Urothelium cell line (cell line): Measurements from ENCODE around the gene EIF5.
"Not testable (repeated sequence)": the region's sequence is repeated elsewhere in the genome, so short reads cannot be mapped to it uniquely, and the experiment has no call there.

Experiments used
- DNase-seq: peaks from one replicate; pipeline ENCODE4 v3.0.0; 2011; ENCODE audit warnings: low spot score, mixed read lengths
- FAIRE-seq: peaks from 2 replicates; lab custom pipeline; 2011; peaks lifted over from hg19 to GRCh38; lab: Jason Lieb, UNC

Gene EIF5

DNA sequence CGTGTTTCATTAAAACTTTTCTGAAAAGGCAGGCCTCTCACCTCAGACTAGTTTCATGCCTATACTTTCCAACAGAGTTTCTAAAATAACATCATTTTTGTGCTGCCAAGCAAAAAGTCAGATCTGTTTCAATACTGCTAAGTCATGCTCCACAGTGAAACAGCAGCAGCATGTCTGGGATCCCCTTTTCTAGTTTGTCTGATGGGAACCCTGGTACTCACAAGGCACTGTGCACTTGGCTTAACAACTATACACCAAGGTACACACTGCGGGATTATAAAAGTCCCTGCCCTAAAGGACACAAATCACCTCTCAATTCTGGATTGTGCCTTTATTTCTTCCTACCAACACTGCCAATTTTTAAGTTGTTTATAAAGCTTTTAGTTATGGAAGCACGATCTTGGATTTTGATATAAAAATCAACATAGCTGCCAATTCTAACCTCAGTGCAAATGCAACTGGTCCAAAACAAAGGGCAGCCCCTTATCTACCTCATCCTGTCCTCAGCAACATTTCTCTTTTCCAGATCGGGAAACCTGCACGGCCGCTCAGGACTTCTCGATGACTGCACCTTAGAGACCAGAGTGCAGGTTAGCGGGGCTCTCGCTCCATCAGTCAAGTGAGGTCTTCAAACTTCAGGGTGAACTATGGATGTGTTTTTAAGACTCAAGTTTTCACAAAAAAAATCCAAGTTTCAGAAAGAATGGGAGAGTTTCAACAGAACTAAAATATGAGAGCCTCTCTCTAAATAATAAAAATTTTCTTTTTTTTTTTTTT, 1.7 kb upstream of the EIF5 start:
- FAIRE-seq (no peak), DNase-seq (no peak)

DNA sequence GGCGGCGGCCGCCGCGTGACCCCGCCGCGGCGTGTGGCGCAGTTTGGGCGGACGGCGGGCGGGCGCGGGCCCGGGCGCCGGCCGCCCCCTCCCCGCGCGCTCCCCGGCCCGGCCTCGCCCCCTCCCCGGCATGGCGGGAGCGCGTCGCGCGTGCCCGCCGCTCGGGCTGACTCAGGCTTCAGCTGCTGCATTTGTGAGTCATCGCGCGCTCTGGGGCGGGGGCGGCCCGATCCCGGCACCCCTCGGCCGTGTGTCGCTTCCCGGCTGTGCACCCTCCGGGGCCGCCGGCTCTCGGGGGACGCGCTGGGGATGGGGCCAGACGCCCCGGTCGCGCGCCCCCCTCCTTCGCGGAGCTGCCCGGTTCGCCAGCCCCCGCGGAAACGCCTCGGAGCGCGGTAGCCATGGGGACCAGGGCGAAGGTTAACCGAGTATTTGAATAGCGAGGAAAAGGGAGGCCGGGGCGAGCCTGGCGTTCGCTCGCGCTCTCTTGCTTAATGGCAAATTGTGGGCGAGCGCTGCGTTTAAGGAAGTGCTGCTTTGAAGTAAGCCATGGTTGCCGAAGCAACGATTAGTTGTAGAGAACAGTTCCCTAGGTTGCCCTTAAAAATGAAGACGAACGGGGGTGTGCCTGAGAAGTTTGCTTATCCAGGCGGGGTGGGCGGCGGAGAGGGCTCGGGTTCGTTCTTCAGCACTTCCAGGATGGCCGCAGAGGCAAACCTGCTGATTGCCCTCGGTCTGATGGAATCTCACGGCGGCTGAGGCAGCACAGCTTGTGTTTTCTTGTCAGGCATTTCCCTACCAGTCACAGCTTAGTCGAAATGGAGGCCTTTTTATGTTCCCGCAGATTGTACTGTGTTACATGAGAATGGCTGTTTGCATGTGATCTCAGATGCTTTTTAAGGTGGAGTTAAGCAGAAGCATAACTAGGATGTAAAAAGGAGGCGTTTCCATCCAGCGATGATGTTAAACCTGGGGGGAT, 896 bp downstream of the EIF5 start:
- FAIRE-seq, result no peak
- DNase-seq, result peak; percentile 78

DNA sequence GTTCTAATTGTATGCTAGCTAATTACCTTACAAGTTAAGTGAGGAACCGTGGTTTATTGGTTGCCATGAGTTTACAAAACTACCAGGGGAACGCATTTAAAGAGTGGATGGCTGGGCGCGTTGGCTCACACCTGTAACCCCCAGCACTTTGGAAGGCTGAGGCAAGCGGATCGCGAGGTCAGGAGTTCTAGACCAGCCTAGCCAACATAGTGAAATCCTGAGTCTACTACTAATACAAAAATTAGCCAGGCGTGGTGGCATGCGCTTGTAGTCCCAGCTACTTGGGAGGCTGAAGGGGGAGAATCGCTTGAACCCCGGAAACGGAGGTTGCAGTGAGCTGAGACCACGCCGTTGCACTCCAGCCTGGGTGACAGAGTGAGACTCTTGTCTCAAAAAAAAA, 2.2 kb downstream of the EIF5 start:
- DNase-seq, result no peak
- FAIRE-seq, result no peak

DNA sequence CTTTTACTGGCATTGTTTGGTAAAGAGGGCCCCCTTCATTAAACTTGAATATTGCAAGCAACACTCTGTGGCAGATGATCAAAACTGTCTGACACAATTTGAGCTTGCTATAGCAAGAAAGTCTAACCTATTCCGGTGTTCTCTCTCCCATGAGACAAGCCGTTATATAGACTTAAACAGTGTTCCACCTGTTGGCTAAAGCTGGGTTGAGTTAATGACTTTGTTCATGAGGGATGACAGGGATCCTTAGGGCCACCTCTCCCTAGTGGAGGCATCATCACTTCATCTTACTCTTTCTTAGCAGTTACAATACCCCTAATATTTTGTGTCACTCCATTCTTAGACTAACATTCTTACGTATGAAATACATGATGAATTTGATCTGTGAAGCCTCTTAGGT, 3.8 kb downstream of the EIF5 start:
- DNase-seq (no peak), FAIRE-seq (no peak)

- no peak for FAIRE-seq
- no peak for DNase-seq
Measured at GRCh38 chr14:103339561-103339960, 5.5 kb downstream of the EIF5 start.

DNA sequence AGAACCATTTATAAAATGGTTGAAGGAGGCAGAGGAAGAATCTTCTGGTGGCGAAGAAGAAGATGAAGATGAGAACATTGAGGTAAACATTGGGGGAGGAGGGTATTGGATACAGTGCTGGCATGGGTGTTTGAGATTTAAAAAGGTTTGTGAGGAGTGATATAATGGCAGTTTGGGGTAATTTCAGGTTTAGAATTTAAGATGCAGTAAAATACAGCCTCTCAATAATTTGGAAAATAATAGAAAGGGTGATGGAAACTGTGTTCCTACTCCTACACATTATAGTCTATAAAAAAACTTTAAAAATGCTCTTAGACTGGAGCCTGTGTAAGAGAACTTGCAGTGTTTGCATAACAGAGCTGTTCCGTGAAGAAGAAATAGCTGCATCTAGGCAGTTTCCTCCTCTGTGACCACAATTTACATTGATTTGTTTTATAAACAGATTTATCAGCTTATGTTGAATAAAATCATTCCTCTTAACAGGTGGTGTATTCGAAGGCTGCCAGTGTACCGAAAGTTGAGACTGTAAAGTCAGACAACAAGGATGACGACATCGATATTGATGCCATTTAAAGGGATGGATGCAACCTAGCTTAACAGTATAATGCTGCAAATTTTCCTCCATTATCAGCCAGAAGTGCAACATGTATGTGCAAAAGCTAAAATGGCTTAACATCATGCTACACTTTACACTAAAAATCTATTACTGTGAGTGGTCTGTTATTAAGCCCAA, 6.6 kb downstream of the EIF5 start:
- FAIRE-seq, result no peak

GRCh38 chr14:103341250-103342129, 7.5 kb downstream of the EIF5 start:
- DNase-seq (no peak), FAIRE-seq (no peak)

More for the DNA sequence above, 6.6 kb downstream of the EIF5 start:
- no peak for DNase-seq

GRCh38 chr14:103343164-103343879, 9.3 kb downstream of the EIF5 start:
- DNase-seq, result no peak
- FAIRE-seq, result no peak

GRCh38 chr14:103343905-103344797, 10.1 kb downstream of the EIF5 start:
- no peak for FAIRE-seq

GRCh38 chr14:103346286-103346685, 12.2 kb downstream of the EIF5 start:
- DNase-seq (no peak), FAIRE-seq (no peak)

More at GRCh38 chr14:103343905-103344797, 10.1 kb downstream of the EIF5 start:
- DNase-seq, result no peak

GRCh38 chr14:103347091-103347815, 13.2 kb downstream of the EIF5 start:
- FAIRE-seq (no peak), DNase-seq (no peak)

- DNase-seq, result no peak
- FAIRE-seq, result no peak
Measured at GRCh38 chr14:103348154-103348553, 14.1 kb downstream of the EIF5 start.

- no peak for FAIRE-seq
Measured at GRCh38 chr14:103349982-103350381, 15.9 kb downstream of the EIF5 start.

GRCh38 chr14:103353362-103353761, 19.3 kb downstream of the EIF5 start:
- DNase-seq (no peak), FAIRE-seq (no peak)

More at GRCh38 chr14:103349982-103350381, 15.9 kb downstream of the EIF5 start:
- DNase-seq, result no peak

DNA sequence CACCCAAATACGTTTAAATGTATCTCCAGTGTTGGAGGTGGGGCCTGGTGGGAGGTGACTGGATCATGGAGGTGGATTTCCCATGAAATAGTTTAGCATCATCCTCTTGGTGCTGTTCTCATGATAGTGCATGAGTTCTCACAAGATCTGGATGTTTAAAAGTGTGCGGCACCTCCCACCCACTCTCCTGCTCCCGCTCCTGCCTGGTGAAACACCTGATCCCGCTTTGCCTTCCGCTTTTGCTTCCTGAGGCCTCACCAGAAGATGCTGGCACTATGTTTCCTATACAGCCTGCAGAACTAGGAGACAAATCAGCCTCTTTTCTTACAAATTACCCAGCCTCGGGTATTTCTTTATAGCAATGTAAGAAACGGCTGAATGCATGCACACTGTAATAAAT, 20.1 kb downstream of the EIF5 start:
- DNase-seq, result no peak
- FAIRE-seq, result no peak

- no peak for DNase-seq
- no peak for FAIRE-seq
Measured at GRCh38 chr14:103356024-103356682, 22.1 kb downstream of the EIF5 start.

DNA sequence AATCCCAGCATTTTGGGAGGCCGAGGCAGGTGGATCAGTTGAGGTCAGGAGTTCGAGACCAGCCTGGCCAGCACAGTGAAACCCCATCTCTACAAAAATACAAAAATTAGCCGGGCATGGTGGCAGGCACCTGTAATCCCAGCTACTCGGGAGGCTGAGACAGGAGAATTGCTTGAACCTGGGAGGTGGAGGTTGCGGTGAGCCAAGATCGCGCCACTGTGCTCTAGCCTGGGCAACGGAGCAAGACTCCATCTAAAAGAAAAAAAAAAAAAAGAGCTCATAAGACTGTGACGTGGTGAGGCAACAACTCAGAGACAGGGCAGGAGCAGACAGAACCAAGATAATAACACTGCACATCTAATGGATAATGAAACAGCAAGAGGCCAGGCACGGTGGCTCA, 23.5 kb downstream of the EIF5 start:
- DNase-seq, FAIRE-seq: not testable (repeated sequence)
